ENCODE measurements around the gene TRHDE.

DNA sequence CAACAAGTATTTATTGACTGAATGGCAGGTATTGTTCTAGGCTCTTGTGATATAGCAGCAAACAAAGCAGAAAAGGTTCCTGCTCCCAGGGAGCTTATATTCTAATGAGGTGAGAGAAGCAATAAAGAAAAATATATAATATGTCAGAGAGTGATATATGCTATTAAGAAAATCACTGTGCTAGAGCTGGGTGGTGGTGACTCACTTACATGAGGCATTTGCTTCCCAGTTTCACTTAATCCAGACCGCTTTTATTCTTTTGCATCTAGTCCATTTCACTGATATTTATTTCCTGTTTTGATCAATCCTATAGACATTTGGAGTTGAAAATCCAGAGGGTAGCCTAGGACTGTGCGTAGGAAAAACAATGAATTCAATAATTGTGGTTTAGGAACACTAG is 17.5 kb downstream of the TRHDE start:
- TF ChIP-seq, protein P1, sequence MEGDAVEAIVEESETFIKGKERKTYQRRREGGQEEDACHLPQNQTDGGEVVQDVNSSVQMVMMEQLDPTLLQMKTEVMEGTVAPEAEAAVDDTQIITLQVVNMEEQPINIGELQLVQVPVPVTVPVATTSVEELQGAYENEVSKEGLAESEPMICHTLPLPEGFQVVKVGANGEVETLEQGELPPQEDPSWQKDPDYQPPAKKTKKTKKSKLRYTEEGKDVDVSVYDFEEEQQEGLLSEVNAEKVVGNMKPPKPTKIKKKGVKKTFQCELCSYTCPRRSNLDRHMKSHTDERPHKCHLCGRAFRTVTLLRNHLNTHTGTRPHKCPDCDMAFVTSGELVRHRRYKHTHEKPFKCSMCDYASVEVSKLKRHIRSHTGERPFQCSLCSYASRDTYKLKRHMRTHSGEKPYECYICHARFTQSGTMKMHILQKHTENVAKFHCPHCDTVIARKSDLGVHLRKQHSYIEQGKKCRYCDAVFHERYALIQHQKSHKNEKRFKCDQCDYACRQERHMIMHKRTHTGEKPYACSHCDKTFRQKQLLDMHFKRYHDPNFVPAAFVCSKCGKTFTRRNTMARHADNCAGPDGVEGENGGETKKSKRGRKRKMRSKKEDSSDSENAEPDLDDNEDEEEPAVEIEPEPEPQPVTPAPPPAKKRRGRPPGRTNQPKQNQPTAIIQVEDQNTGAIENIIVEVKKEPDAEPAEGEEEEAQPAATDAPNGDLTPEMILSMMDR (IDR thresholded peaks at IDR 0.05; ENCODE audit: extremely low read depth in 1 of 2, insufficient read depth in 1 of 2, low read depth in 1 of 2, low read length in 2 of 2): no peak
- TF ChIP-seq EZH2 (IDR thresholded peaks at IDR 0.05; ENCODE audit: borderline replicate concordance, low read depth, low read length, severe bottlenecking) (no peak), POLR2A (IDR thresholded peaks at IDR 0.05; ENCODE audit: low read depth, low read length) (no peak), POLR2AphosphoS5 (IDR thresholded peaks at IDR 0.05; ENCODE audit: insufficient read depth, low read depth, low read length) (no peak), MYC (IDR thresholded peaks at IDR 0.05; ENCODE audit: low read depth, low read length) (no peak), JUN (IDR thresholded peaks at IDR 0.05; ENCODE audit: borderline replicate concordance, insufficient read depth, insufficient read length, low read depth) (no peak)
- TF ChIP-seq, protein P2, sequence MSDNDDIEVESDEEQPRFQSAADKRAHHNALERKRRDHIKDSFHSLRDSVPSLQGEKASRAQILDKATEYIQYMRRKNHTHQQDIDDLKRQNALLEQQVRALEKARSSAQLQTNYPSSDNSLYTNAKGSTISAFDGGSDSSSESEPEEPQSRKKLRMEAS (IDR thresholded peaks at IDR 0.05; ENCODE audit: insufficient read depth, insufficient read length): no peak
